GM15510 (cell line): Measurements from ENCODE around the gene PODXL2.

Experiments used
- POLR2A ChIP-seq: IDR thresholded peaks from 3 replicates; pipeline ENCODE4 v1.6.1; 2011; ENCODE audit warnings: borderline replicate concordance; ENCODE audit not compliant: insufficient read length; ENCODE audit errors: extremely low read depth

Gene PODXL2

DNA sequence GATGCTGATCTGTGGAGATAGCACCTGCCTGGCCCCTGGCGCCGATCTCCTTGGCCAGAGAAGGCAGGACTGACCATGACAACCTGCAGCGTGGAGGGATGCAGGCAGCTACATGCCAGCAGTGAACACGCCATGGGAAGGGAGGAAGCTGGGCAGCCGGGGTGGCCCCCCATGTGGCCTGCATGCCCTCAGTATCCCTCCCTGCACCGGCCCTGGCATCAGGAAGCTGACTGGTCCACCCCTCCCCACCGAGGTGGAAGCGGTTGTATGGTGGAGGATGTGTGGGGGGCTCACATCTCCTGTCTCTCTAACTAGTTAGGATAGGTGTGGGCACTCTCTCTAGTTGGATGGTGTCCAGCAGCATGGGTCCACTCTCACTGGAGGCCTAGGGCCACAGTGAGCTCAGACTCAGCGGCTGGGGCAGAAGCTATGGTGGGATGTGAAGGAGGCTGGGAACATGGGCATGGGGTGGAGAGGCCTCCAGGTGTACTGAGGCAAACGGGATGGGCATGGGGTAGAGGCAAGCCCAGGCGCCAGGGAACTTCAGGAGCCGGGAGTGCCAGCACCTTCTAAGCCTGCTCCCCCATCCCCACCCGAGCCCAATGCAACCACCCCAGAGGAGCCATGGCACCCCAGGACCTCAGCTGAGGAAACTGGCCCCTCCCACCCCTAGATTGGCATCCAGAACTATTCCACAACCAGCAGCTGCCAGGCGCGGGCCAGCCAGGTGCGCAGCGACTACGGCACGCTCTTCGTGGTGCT is 42.0 kb downstream of the PODXL2 start:
- peak; percentile 2 for TF ChIP-seq POLR2A

DNA sequence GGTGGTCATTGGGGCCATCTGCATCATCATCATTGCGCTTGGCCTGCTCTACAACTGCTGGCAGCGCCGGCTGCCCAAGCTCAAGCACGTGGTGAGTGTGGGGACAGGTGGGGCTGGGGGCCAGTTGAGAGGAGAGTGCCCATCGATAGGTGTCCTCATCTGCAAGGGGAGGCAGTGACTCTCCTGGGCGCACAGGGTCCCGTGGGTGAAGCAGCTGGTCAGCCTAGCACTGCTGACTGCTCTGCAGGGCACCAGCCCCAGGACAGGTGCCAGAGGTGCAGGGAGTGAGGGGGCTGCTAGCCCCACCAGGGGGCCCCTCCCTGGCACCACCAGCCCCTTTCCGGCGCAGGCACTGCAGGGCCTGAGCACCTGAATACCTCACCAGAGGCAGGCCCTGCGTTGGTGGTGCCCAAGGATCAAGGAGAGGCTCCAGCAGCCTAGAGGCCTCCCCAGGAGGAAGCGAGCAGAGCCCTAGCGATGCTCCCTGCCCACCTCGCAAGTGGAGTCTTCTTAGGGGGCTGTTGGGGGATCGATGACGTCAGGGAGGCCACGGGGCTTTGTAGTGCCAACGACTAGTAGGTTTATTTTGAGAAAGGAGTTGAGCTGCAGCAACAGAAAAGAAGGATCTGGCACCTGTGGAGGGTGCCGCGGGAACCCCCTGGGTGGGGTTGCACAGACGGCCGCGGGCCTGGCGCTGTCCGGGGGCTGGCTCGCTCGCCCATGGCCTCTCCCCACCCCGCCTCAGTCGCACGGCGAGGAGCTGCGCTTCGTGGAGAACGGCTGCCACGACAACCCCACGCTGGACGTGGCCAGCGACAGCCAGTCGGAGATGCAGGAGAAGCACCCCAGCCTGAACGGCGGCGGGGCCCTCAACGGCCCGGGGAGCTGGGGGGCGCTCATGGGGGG is 42.8 kb downstream of the PODXL2 start:
- TF ChIP-seq POLR2A = peak; percentile 7

DNA sequence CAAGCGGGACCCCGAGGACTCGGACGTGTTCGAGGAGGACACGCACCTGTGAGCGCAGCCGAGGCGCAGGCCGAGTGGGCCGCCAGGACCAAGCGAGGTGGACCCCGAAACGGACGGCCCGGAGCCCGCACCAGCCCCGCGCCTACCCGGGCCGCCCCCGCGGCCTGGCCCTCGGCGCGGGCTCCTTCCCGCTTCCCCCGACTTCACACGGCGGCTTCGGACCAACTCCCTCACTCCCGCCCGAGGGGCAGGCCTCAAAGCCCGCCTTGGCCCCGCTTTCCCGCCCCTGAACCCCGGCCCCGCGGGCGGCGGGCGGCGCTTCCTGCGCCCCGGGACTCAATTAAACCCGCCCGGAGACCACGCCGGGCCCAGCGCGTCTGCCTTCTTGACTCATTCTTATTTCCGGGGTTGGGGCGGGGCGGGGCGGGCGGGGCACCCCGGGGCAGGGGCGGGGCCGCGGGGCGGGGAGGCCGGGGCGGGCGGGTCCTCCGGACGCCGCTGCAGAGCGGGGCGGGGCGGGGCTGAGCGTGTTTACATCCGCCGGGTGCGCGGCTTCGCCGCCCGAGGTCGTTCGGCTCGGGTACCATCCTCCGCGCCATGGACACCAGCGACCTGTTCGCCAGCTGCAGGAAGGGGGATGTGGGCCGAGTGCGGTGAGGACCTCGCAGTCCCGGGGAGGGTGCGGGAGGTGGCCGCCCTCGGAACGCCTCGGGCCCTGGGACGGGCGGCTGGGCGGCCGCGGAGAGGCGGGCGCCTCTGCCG is 43.6 kb downstream of the PODXL2 start, which contains the start of gene ABTB1:
TSS of gene ABTB1 (plus strand) at position 524 of the 762 bp plus-strand sequence. CDS start at position 598, 74 bp downstream.
- TF ChIP-seq POLR2A = peak; percentile 90

DNA sequence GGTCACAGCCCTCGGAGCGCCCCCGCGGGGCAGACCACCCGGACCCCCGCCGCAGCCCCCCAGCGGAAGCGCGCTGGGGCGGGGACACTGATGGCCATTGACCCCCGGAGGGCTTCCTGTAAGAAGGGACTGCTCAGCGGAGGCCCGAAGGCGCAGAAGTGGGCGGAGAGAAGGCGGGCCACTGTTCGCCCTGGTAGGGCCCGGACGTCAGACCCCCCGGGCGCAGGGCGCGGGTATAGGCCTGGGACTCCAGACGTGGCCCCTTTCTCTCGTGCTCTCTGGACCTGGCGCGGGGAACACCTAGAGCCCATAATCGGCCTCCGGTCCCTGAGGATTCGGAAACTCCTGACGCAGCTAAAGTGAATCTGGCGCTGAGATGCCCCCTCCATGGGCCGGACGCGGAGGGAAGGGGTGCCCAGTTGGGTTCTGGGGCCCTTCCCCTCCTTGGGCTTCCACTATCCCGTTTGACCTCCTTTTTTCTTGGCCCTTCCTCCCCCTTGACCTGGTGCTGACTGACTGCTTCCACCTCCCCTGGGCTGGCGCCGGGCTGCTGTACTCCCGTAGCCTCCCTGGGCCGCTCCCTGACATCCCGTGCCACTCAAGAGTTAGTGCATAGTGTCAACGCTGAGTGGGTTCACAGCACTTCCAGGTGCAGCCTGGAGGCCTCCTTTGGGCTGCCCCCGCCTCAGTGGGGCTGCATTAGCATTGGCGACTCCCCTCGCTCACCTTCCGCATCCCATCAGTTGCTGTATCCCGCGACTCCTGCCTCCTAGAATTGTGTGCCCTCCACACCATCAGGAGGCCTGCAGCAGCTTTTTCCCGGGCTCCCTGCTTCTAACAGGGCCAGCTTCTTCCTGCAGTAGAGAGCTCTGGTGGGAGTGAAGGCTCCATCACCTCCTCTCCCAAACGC is 44.5 kb downstream of the PODXL2 start:
- no peak for TF ChIP-seq POLR2A

DNA sequence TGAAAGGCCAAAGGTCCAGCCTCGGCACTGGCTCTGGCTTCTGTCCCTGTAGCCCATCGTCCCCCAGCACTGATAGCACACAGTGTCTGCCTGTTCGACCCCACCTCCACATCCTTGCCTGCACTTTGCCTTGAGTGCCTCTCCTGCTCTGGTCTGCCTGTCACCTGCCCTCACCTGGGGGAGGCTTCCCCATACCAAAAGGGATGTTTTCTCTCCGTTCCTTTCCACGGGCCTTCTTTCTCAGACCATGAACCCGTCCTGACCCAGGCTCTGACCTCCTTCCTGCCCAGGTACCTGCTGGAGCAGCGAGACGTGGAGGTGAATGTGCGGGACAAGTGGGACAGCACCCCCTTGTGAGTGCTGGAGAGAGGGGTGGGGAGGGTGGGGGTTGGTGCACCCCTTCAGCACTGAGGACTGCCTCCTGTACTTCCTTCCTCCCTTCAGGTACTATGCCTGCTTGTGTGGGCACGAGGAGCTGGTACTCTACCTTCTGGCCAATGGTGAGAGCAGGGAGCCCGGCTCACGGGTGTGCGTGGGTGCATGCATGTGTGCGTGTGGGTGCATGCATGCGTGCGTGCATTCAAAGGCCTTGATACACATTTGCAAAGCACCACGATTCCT is 45.2 kb downstream of the PODXL2 start:
- no peak for TF ChIP-seq POLR2A

DNA sequence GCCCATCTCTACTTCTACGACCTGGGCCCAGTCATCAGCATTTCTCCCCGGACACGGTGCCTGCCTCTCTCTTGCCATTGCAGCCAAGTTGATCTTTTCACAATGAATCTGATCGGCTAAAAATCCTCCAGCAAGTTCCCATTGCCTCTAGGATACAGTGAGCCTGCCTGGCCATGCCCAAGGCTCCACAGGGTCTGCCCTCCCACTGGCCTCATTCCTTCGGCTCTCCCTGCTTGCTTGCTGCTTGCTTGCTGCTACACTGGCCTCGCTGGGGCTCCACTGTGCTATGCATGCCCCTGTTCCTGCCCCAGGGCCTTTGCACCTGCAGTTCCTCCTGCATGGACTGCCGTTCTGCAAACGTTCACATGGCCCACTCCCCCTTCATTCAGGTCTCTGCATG is 45.8 kb downstream of the PODXL2 start:
- TF ChIP-seq POLR2A = no peak

DNA sequence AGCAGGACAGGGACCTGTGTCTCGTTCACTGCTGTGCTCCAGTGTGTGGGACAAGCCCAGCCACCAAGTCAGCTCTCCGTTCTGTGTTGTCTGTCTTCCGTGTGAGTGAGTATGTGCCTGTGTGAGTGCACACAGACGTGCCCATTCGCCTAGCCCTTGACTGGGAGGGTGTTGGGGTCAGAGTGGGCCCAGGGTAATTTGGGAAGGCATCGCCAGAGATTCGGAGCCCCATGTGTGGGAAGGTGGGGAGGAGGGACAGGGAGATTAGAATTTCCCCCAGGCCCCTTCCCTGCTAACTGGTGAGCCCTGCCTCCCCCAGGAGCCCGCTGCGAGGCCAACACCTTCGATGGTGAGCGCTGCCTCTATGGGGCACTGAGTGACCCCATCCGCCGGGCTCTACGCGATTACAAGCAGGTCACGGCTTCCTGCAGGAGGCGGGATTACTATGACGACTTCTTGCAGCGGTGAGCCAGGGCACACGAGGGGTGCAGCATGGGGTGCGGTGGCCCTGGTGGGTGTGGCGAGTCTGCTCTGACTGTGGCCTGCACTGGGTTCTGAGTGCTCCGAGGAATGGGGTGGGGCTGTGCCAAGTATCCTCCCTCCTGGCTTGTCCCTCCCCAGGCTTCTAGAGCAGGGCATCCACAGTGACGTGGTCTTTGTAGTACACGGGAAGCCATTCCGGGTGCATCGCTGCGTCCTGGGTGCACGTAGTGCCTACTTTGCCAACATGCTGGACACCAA is 46.8 kb downstream of the PODXL2 start:
- TF ChIP-seq POLR2A = no peak

DNA sequence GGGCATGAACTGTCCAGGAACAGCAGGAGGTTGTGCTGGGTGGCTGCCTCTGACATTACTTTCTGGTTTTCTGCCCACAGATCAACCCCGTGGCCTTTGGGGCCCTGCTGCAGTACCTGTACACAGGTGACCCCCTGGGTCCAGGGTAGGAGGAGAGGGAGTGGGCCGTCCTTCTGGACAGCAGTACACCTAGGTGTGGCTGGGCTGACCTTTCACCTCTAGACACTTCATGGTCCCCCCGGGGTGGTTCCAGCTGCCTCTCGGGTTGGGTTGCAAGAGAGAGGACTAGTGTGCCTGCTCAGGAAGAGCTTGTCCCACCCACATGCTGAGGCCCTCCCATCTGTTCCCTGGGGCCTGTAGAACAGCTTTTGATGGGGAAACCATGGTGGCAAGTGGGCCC is 47.5 kb downstream of the PODXL2 start:
- no peak for TF ChIP-seq POLR2A

DNA sequence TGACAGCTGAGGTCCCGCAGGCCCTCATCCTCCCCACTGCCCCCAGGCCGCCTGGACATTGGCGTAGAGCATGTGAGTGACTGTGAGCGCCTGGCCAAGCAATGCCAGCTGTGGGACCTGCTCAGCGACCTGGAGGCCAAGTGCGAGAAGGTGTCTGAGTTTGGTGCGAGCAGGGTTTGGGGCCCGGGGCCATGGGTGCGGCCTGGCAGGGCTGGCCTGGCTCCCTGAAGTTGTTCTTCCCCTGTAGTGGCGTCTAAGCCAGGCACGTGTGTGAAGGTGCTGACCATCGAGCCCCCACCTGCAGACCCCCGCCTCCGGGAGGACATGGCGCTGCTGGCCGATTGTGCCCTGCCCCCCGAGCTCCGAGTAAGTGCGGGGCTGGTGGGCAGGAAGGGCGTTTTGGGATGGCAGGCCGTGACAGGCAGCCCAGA is 48.0 kb downstream of the PODXL2 start:
- no peak for TF ChIP-seq POLR2A

DNA sequence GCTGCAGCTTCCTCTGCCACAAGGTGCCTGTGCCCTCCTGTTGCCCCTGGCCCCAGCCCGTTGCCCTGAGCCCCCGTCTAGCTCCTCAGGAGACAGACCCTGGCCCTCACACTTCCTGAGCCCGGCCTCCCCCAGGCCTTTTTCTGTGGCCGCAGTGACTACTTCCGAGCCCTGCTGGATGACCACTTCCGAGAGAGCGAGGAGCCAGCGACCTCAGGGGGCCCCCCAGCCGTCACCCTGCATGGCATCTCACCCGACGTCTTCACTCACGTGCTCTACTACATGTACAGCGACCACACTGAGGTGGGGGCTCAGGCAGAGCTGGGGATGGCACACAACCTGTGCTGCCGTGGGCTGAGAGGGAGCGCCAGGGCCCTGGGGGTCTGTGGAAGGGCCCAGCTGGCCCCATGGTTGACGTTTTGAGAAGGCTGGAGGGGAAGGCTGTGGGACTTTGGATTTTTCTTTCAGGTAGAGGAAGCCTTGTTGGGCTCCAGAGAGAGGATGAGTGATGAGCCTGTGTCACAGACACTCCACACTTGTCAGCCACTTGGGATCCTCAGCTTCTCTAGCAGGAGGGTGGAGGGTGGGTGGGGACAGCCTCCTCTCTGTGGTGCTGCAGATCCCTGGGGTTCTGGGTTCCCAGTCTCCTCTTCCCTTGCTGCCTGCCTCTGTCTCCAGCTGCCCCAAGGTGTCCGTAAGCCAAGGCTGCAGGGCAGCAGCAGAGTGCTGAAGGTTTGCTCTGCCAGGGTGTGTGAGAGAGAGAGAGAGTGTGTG is 48.7 kb downstream of the PODXL2 start:
- no peak for TF ChIP-seq POLR2A

DNA sequence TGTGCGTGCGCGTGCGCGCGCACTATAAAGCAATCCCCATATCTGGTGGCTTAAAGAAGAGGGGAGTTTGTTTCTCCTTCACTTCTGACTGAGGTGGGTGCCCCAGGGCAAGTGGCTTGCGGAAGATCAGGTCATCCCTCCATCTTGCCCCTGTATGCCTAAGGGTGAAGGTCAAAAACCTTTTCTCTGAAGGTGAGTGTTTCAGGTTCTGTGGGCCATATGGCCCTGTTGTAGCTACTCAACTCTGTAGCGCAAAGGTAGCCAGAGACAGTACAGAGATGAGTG is 49.3 kb downstream of the PODXL2 start:
- no peak for TF ChIP-seq POLR2A
